ENCODE data around the gene PSMD7.
A peak's percentile ranks its signal among the peaks of the same experiment; 100 is the strongest.

GRCh38 chr16:74307383-74307782 lies 10.8 kb downstream of the PSMD7 start:
- TF ChIP-seq TAF1 (CRISPR knock-in tag; IDR thresholded peaks at IDR 0.05) (no peak), ZNF253 (CRISPR knock-in tag; IDR thresholded peaks at IDR 0.05; ENCODE audit: borderline replicate concordance) (no peak), RFX5 (IDR thresholded peaks at IDR 0.05; ENCODE audit: low read depth, low read length) (no peak), KDM1A (CRISPR knock-in tag; IDR thresholded peaks at IDR 0.05) (no peak), CTCF (CRISPR knock-in tag; IDR thresholded peaks at IDR 0.05) (no peak), YY1 (IDR thresholded peaks at IDR 0.05; ENCODE audit: insufficient read depth, insufficient replicate concordance, low read depth, low read length) (no peak), ARID2 (CRISPR knock-in tag; IDR thresholded peaks at IDR 0.05; ENCODE audit: borderline replicate concordance) (no peak), RBM22 (optimal IDR thresholded peaks at IDR 0.05; ENCODE audit: low read length) (peak; percentile 77), SMARCC2 (IDR thresholded peaks at IDR 0.05) (no peak), HDAC1 (CRISPR knock-in tag; IDR thresholded peaks at IDR 0.05) (no peak), CEBPZ (IDR thresholded peaks at IDR 0.05; ENCODE audit: low read length) (no peak)

Data from HepG2 (cell line).